Kidney capillary endothelial cell (primary cell): ENCODE results near the gene PRKCA.
"Not testable (repeated sequence)": the region's sequence is repeated elsewhere in the genome, so short reads cannot be mapped to it uniquely, and the experiment has no call there.

ENCODE experiments used
- DNase-seq: peaks from one replicate; pipeline ENCODE4 v3.0.0-alpha.2; 2018; ENCODE audit warnings: low spot score

The PRKCA gene

GRCh38 chr17:66386498-66387351, 84.3 kb downstream of the PRKCA start:
- no peak for DNase-seq

GRCh38 chr17:66387392-66387981, 85.1 kb downstream of the PRKCA start:
- no peak for DNase-seq

- DNase-seq = no peak
Observed at GRCh38 chr17:66392783-66393437, 90.5 kb downstream of the PRKCA start.

GRCh38 chr17:66395961-66396360, 93.5 kb downstream of the PRKCA start:
- no peak for DNase-seq

GRCh38 chr17:66397486-66397885, 95.1 kb downstream of the PRKCA start:
- no peak for DNase-seq

- DNase-seq = no peak
Observed at GRCh38 chr17:66398059-66398458, 95.6 kb downstream of the PRKCA start.

GRCh38 chr17:66398617-66399016, 96.2 kb downstream of the PRKCA start:
- no peak for DNase-seq

- no peak for DNase-seq
Observed at GRCh38 chr17:66399441-66399840, 97.0 kb downstream of the PRKCA start.

GRCh38 chr17:66400041-66400688, 97.8 kb downstream of the PRKCA start:
- not testable (repeated sequence) for DNase-seq

GRCh38 chr17:66400698-66401097, 98.3 kb downstream of the PRKCA start:
- DNase-seq = no peak

GRCh38 chr17:66401364-66401763, 99.0 kb downstream of the PRKCA start:
- no peak for DNase-seq

GRCh38 chr17:66403846-66404556, 101.6 kb downstream of the PRKCA start:
- no peak for DNase-seq

GRCh38 chr17:66405836-66406677, 103.6 kb downstream of the PRKCA start:
- DNase-seq = no peak

- no peak for DNase-seq
Observed at GRCh38 chr17:66406701-66407644, 104.6 kb downstream of the PRKCA start.

- no peak for DNase-seq
Observed at GRCh38 chr17:66407864-66408263, 105.5 kb downstream of the PRKCA start.

GRCh38 chr17:66411520-66411919, 109.1 kb downstream of the PRKCA start:
- DNase-seq = no peak

GRCh38 chr17:66412857-66413558, 110.6 kb downstream of the PRKCA start:
- no peak for DNase-seq

- no peak for DNase-seq
Observed at GRCh38 chr17:66413559-66414520, 111.4 kb downstream of the PRKCA start.
